Hematopoietic multipotent progenitor cell treated with erythropoietin and hydrocortisone succinate and interleukin-3 and kit ligand, for 6 days (in vitro differentiated cells): ENCODE data around the gene HOXC13.

Experiments used
- DNase-seq: peaks from one replicate; pipeline ENCODE4 v3.0.0-alpha.2; 2015

The HOXC13 gene

DNA sequence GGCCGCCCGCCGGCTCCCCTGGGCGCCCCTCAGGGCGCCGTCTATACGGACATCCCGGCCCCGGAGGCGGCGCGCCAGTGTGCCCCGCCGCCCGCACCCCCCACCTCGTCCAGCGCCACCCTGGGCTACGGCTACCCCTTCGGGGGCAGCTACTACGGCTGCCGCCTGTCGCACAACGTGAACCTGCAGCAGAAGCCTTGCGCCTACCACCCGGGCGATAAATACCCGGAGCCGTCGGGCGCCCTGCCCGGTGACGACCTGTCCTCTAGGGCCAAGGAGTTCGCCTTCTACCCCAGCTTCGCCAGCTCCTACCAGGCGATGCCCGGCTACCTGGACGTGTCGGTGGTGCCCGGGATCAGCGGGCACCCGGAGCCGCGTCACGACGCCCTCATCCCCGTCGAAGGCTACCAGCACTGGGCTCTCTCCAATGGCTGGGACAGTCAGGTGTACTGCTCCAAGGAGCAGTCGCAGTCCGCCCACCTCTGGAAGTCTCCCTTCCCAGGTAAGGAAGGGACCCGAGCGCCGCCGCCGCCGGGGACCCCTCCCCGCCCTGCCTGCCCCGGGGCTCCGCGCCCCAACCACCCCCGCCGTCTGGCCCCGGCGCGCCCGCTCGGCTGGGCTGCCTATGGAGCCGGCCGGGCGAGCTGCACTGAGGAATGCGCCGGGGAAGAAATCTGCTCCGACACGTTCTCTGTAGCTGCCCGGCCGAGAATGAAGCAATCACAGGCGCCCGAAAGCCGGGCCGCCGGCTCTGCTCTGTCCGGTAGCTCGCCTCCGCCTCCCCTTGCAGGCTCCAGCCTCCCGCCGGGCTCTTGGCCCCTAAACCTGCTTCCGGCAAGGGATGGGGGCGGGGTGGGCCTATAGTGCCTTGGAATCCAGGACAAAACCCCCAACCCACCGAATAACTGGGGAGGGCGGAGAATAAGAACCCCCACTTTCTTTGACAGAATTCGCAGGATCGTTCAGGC lies 794 bp downstream of the HOXC13 start:
- DNase-seq, result no peak

- no peak for DNase-seq
These were observed 1.9 kb downstream of the HOXC13 start for GRCh38 chr12:53940443-53941014.

GRCh38 chr12:53941187-53941586 lies 2.6 kb downstream of the HOXC13 start:
- DNase-seq, result no peak

DNA sequence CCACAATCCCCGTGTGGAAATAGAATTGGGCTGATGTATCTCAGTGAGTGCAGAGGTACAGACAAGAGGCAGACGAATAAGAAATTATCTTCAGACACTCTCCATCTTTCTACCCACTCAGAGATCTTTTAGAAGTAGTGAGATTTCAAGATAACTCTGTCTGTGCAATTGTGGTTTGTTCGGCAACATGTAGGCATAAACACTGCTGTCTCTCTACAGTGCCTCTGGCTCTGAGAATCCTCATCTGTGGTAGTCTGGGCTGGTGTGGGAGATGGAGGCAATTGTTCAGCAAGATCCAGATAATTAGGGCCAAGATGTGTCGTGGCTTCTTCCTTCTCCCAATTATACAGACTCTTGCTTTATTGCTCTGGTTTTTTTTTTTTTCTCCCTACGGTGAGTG lies 3.1 kb downstream of the HOXC13 start:
- DNase-seq, result no peak

GRCh38 chr12:53942467-53942997 lies 3.9 kb downstream of the HOXC13 start:
- DNase-seq, result no peak

DNA sequence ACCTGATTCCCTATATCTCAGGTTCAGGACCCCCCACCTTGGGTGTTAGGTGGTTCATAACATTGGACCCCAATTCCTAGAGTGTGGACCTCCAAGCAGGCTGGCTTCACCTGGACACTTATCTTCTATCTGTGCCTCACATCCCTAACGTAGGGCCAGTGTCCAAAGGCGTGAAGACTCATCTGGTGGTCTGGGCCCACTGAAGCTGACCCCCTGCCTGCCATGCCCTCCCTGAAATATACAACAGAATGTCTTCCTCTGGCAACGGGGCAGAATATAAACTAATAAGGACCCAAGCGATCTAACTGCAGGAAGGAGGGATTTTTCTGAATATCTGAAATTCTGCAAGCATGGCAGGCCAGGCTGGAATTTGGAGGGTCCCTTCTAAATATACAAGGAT lies 5.6 kb downstream of the HOXC13 start:
- no peak for DNase-seq

- DNase-seq, result no peak
These were observed 6.5 kb downstream of the HOXC13 start for GRCh38 chr12:53944907-53945847.

DNA sequence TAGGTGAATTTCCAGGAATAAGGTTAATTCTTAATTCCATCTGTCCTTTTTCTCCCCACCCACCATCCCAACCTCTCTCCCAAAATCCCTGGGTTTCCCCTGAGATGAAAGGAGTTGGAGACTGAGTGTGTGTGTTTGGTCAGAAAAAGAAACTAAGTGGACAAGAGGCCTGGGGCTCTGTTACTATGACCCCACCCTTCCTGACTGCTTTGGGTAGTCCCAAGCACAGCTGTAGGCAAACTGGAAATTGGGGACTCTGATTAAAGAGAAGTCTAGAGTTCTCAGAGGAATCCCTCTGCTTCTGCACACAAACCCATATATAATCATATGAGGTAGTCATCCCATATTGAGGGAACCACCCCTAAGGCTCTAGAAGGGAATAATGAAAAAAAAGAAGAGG lies 9.1 kb downstream of the HOXC13 start:
- DNase-seq, result no peak

DNA sequence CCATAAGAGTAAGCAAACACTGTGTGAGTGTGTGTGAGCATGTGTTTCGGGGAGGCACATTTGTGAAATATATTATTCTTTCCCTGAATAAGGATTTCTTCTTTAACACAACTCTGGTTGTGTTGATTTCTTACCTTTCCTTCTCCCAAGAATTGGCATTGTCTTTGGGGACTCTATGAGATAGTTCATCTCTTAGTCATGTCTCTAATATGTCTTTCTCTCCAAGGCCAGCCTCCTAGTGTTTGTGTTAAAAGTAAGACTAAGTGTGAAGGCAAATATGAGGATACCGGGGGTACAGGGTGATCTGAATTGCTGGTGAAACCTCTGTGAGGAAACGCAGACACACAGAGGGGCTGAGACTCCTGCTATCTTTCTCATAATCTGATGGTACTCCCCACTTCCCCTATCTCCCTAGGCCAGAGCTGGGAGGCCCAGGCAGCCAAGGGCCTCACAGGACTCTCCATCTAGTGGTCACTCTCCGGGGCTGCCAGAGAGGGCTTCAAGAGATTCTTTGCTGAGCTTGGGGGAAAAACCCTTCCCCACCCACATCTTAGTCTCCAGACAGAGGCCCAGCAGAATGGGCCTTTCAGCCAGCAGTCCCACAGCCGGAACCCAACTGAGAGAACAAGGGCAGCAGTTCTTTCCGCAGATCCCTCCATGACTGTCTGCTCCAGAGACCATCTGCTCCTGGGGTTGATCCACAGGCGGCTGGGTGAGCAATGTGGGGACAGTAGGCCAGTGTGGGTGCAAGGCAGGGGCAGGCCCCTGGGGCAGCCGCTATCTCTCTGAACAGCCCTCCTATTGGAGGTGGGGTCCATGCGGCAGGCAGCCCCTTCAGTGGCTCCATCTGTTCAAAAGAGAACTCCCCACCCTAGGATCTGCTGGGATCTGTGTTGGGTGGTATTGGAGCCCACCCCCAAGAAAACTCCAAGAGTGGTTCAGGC lies 10.3 kb downstream of the HOXC13 start:
- no peak for DNase-seq

DNA sequence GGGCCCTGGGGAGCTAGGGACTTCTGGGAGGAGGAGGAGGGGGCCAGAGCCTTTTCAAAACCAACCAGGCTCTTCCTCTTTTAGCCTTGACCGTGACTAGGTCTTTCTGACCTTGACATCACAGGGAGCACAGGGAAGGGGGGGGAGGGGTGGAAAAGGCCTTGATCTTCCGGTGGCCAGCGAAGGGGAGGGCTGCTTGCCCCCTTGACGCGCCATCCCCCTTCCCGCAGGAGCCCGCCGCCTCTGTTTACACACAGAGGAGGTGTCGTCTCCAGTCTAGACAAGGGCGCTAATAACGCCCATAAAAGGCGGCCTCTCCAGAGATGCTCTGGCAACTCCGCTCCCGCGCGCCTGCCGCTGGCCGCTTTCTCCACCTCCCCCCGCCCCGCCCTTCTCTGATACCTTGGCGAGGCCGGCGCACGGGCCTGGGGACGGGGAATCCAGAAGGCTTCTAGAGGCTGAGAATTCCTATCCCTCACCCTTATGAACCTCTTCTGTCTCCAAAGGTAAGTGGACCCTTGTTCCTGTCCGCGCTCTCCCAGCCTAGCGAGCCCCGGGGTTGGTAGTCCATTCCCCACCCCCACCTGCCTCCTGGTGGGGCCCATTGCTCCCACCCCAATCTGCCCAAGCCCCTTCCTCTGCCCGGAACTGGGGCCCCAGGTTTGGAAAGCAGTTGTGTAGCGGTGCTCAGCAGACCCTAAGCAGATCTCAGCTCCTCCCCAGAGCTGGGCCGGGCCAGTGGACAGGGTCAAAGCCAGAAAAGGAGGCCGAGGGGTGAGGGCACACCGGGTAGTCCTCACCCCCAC lies 11.2 kb downstream of the HOXC13 start:
- no peak for DNase-seq

GRCh38 chr12:53950437-53950773 lies 11.8 kb downstream of the HOXC13 start:
- no peak for DNase-seq

DNA sequence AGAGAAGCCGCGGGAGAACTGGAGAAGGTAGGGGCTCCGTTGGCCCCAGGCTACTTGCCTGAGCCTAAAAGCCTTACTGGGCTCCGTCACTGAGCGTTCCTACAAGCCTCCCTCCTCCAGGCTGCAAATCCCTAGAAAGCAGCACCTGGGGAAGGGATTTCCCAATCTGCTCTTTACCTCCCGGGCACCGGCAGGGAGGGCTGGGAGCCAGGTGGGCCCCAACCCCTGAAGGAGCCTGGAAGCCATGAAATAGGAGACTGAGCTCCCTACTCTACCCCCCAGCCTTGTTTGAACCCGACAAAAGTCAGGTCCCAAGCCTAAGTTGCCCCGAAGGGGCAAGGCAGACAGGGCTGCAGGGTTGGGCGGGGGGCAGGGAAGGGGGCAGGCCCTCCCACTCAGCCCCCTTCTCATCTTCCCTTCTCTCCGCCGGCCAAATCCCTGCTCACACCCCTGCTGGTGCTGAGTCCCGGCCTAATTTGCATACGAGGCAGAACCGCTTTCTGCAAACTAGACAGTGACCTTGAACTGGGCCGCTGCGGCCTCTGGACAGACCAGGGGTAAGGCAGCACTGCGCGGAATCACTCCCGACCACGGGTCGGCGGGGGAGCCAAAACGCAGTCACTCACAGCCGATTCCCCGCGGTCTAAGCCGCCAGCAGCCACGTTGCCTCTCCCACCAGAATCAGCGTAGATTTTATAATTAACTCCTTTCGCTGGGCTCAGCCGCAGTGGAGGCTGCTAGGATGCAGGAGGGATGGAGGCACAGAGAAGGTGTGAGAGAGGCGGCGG lies 12.4 kb downstream of the HOXC13 start:
- DNase-seq, result no peak

DNA sequence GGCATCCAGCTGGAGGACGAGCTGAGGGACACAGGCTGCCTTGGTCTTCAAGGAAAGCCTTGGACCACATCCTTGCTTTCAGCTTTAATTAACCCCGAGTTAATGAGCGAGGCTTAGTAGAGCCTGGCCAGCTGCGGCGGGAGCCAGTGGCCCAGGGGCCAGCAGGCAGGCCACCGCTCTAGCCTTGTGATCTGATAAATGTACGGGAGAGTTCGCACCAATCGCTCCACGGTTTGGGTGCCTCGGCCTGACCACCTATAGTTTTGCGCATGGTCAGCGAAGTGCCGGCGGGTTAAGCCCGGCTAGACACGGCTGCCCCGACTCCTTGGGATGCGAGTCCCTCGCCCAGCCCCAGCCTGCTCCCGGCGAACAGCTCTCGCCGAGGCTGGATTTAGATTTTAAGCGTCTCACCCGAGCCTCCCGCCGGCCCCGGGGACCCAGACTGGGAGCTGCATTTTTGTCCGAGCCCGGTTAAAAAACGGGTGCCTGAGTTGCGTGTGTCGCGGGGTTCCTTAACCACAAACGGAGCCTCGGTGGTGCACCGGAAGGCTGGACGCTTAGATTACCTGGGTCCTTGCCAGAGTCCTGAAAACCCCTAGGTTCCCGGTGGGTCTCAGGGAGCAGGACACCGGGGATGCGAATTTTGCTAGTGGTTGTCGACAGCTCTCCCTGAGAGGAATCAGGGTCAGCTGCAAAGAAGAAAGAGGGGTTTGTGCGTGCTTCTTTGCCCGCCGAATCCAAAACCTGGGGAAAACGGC lies 13.1 kb downstream of the HOXC13 start:
- DNase-seq, result no peak

DNA sequence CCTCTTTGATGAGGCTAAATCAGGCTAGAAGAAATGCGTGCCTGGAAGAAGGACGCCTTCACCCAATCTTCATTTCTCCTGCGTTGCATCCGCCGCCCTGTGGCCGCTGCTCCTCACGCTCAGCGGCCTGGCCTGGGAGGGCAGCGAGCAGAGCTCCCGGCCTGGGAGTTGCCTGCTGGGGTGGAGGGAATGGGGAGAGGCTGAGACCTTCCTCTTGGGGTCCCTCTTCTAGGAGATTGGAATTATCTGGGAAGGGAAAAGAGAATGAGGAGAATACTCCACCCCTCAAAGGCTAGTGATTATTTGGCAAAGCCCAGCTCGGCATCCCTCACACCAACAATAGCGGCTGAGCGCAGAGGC lies 13.7 kb downstream of the HOXC13 start:
- DNase-seq, result no peak

- DNase-seq, result no peak
These were observed 14.5 kb downstream of the HOXC13 start for GRCh38 chr12:53952871-53953734.

DNA sequence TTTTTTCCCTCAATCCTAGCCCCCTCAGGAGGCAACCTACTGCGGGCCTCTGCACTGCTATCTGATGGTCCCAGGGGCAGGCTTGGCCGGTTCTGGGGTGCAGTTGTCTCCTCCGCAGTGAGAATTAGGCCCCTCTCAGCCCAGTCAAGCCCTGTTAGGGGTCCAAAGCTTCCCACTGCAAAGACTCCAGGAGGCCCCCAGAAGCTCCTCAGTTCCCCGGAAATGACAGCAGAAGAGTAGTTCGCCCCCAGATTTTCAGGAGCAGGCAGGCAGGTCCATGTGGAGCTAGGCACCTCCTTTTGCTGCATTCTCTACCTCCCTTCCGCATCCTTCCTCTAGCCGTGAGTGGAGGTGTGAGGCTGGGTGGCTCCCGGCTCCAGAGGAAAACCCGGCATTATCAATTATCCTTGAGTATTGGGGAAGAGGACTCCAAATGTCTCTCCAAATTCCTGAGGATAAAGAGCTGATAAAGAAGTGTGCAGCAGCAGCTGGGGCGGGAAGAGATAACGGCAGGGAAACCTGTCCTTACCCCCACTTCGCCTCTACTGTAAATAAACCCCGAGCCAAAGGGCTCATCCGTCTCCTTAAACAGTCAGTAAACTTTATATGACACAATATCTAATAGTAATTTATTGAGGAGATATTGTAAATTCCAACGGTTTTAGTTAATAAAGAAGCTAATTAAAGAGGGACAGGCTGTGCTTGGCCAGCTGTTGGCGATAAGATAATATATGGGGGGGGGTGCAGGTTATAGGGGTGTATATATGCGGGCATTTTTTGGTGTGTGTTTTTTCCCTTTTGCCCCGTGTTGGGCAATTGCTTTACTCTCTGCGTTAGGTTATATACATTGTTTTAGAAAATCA lies 15.4 kb downstream of the HOXC13 start:
- DNase-seq, result no peak

DNA sequence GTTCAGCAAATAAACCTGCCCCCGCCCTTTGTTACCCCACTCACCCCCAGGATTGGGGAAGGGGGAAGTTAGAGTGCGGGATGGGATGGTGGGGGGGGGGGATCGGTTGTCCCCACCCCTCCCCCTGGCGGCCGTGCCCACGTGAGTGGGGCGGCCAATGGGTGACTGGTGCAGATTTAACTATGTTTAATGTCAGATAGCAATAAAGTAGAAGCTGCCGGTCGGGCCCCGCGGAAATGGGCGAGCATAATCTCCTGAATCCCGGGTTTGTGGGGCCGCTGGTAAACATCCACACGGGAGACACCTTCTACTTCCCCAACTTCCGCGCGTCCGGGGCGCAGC lies 16.0 kb downstream of the HOXC13 start, which contains the start of gene HOXC12:
Gene HOXC12, plus strand, starts transcription at position 210 of the 342 bp plus-strand sequence. Its CDS starts 27 bp downstream, at position 237.
- no peak for DNase-seq
